Activated CD8-positive, alpha-beta T cell treated with anti-CD3 and anti-CD28 coated beads, Interleukin-2, amount 10 ng/mL, durations not matched to agents 7 days and 5 days (primary cell): Measurements from ENCODE around the gene SPHK1. TPM values are rescaled to one million over a fixed set of nuclear protein-coding genes. Genes with fewer than 3 reads are reported as not detected.

Experiments
- ATAC-seq: fragments of 150-1000 bp; cut with Tn5 transposase; one replicate; pipeline ENCODE4 v1.10.0; 2021; ENCODE audit warnings: moderate library complexity
- CTCF ChIA-PET: fragments of 350-600 bp; sonication (Branson Sonifier 250); formaldehyde crosslinking; loops from one replicate; lab custom pipeline; 2021; ENCODE audit warnings: antibody characterized with exemption; lab: Charles Lee
- POLR2A ChIA-PET: fragments of 350-600 bp; sonication (Branson Sonifier 250); formaldehyde crosslinking; loops from one replicate; lab custom pipeline; 2021; ENCODE audit warnings: antibody characterized with exemption; lab: Charles Lee
- DNase-seq: peaks from one replicate; pipeline ENCODE4 v3.0.0-alpha.2; 2020
- H3K27ac Mint-ChIP-seq: one replicate; pipeline ENCODE4 v1.8.0; 2021; ENCODE audit warnings: mild to moderate bottlenecking, mixed read lengths
- H3K27me3 Mint-ChIP-seq: one replicate; pipeline ENCODE4 v1.8.0; 2021; ENCODE audit warnings: low read depth, mixed read lengths
- H3K36me3 Mint-ChIP-seq: one replicate; pipeline ENCODE4 v1.8.0; 2021; ENCODE audit warnings: low read depth, mixed read lengths
- H3K4me1 Mint-ChIP-seq: one replicate; pipeline ENCODE4 v1.8.0; 2021; ENCODE audit warnings: low read depth, mixed read lengths
- H3K4me3 Mint-ChIP-seq: one replicate; pipeline ENCODE4 v1.8.0; 2021; ENCODE audit warnings: mild to moderate bottlenecking, mixed read lengths
- H3K9me3 Mint-ChIP-seq: one replicate; pipeline ENCODE4 v1.8.0; 2022; ENCODE audit warnings: mixed read lengths; ENCODE audit not compliant: insufficient read depth
- total RNA-seq, 2 experiments: library from RNA; stranded (reverse); gene quantifications; one replicate each; pipeline ENCODE4 v1.2.3, GENCODE V29; 2021

The SPHK1 gene
- total RNA-seq, 2 experiments from 2014 or later: 3.8 to 4.7 TPM

DNA sequence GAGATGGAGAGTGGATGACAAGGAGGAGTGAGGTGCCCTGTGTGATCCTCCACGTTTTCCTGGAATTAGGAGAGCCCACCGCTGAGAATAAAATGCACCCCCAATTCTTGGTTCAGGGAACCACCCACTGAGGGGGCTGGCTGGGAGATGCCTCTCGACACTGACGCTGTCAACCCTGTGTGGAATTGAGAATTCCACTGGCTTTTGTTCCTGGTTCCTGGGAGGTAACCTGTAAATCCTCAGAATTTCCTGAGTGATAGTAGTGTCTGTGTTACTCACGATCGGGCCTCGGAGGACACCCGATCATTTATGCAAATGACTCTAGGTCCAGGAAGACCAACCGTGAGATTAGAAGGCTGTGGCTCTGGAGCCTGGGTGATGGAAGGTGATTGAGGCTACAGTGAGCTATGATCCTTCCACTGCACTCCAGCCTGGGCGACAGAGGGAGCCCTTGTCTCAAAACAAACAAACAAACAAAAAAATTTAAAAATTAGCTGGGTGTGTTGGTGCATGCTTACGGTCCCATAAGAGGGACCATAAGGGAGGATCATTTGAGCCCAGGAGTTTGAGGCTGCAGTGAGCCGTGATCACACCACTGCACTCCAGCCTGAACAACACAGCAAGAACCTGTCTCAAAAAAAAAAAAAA lies 19.0 kb upstream of the SPHK1 start:
- Mint-ChIP-seq H3K27me3 (peaks cover 3% of the 10 kb centered on the region), H3K27ac (no peak overlapping the region), H3K9me3 (no peaks in the 10 kb centered on the region), H3K4me3 (no peak overlapping the region), H3K4me1 (no peaks in the 10 kb centered on the region), H3K36me3 (no peaks in the 10 kb centered on the region)
- DNase-seq (no peak), ATAC-seq (no peak)
- POLR2A ChIA-PET: interaction anchor here (0.7 kb wide), 2 partner anchors 11 to 175 kb away, joined by 3 read pairs; no protein-coding TSS in a partner anchor
- CTCF ChIA-PET: interaction anchor here (0.7 to 5.1 kb wide), 4 partner anchors 8 to 43 kb away, joined by 4 to 27 read pairs (median 11); partner anchors contain the start of gene SPHK1

DNA sequence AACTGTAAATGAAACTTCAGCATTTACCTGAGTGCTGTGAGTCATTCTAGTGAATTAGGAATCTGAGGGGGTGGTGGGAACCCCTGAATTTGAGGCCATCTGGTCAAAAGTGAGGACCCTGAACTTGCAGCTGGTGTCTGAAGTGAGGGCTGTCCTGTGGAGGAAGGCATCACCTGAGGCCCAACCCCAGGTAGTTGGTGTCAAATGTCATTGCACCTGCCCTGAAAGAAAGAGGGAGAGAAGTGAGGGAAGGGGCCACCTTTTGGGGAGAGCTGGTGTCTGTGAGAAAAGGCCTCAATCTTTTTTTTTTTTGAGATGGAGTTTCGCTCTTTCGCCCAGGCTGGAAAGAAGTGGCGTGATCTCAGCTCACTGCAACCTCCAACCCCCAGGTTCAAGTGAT lies 18.2 kb upstream of the SPHK1 start:
- no peak overlapping the region for H3K4me3 Mint-ChIP-seq
- no peak for ATAC-seq

DNA sequence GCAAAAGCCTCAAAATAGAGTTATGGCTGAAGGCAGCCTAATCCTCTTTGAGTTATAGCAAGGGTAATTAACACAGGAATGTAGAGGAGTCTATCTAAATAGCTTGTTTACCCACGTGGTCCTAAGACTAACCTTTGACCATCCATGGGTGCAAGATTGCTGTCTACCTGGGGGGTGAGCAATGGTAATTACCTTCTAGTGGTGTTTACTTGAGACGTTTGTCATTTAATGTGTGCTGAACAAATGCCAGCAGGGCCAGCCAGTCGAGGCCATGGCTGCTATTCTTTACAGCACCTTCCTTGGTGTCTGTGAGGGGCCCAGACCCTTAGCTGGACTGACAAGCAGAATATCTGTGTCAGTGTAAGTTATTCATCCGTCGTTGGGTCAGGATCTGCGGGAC lies 16.8 kb upstream of the SPHK1 start:
- Mint-ChIP-seq H3K27me3 (no peaks in the 10 kb centered on the region), H3K36me3 (no peaks in the 10 kb centered on the region), H3K9me3 (no peaks in the 10 kb centered on the region), H3K4me1 (no peaks in the 10 kb centered on the region), H3K4me3 (no peak overlapping the region), H3K27ac (no peak overlapping the region)
- CTCF ChIA-PET: no interaction called here
- POLR2A ChIA-PET: no interaction called here
- no peak for DNase-seq
- ATAC-seq: no peak

More for the DNA sequence above, 18.2 kb upstream of the SPHK1 start:
- H3K27ac Mint-ChIP-seq: no peak overlapping the region
- CTCF ChIA-PET: interaction anchor here (1.1 to 3.6 kb wide), 2 partner anchors 9 to 32 kb away, joined by 4 to 16 read pairs; no protein-coding TSS in a partner anchor
- no peaks in the 10 kb centered on the region for H3K36me3 Mint-ChIP-seq
- POLR2A ChIA-PET: no interaction called here
- no peaks in the 10 kb centered on the region for H3K9me3 Mint-ChIP-seq
- DNase-seq: no peak
- H3K27me3 Mint-ChIP-seq: peaks cover 3% of the 10 kb centered on the region
- no peaks in the 10 kb centered on the region for H3K4me1 Mint-ChIP-seq

DNA sequence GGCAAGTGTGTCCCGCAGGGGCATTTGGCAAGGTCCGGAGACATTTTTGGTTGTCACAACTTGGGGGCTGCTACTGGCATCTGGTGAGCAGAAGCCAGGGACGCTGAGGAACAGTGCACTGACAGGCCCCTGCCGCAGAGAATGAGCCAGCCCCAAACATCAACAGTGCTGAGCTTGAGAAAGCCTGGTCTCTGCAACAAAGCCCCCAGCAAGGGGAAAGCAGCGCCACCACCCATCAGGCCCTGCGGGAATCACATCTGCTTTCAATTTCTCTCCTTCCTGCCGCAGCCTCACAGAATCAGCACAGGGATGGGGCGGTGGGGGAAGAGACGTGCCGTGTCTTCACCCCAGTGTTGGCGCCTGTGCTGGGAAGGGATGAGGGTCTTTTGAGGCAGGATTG lies 15.9 kb upstream of the SPHK1 start:
- Mint-ChIP-seq H3K27me3 (no peaks in the 10 kb centered on the region), H3K4me1 (no peaks in the 10 kb centered on the region), H3K27ac (no peak overlapping the region), H3K4me3 (no peak overlapping the region), H3K36me3 (no peaks in the 10 kb centered on the region), H3K9me3 (no peaks in the 10 kb centered on the region)
- POLR2A ChIA-PET: no interaction called here
- DNase-seq: no peak
- CTCF ChIA-PET: no interaction called here
- ATAC-seq: no peak

DNA sequence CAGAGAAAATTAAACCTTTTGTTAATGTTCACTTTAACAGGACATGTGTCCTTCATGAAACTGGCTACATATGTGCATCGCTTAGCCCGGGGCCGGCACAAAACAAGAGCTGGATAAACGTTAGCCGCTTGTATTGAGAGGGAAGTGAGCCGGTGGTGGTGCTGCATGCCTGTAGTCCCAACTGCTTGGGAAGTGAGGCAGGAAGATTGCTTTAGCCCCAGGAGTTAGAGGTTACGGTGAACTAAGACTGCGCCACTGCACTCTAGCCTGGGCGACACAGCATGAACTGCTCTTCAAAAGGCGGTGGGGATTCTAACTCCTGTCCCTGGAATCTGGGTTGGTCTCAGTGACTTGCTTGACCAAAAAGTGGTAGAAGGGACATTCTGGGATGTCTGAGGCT lies 15.0 kb upstream of the SPHK1 start:
- ATAC-seq (no peak), DNase-seq (no peak)
- H3K36me3 Mint-ChIP-seq: no peaks in the 10 kb centered on the region
- no peaks in the 10 kb centered on the region for H3K9me3 Mint-ChIP-seq
- CTCF ChIA-PET: interaction anchor here (2.3 to 2.5 kb wide), 2 partner anchors 16 to 29 kb away, joined by 7 to 9 read pairs; no protein-coding TSS in a partner anchor
- no peak overlapping the region for H3K4me3 Mint-ChIP-seq
- no peaks in the 10 kb centered on the region for H3K4me1 Mint-ChIP-seq
- POLR2A ChIA-PET: no interaction called here
- no peaks in the 10 kb centered on the region for H3K27me3 Mint-ChIP-seq
- no peak overlapping the region for H3K27ac Mint-ChIP-seq

DNA sequence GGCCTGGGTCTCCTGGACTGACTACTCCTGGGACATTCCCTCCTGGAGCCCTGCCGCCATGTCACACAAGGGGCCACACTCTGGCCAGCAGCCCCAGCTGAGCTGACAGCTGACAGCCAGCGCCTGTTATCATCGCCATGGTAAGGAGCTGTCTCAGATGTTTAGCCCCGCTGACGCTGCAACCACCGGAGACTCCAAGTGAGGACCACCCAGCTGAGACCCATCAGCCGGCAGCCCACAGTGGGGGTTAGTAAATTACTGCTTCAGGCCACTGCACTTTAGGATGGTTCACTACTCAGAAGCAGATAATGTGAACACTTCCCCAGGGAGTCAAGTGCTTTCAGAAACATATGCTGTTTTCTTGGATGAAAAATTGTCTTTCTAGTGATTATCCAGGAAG lies 14.6 kb upstream of the SPHK1 start:
- POLR2A ChIA-PET: interaction anchor here (0.7 kb wide), 1 partner anchor 28 kb away, joined by 3 read pairs; no protein-coding TSS in a partner anchor

DNA sequence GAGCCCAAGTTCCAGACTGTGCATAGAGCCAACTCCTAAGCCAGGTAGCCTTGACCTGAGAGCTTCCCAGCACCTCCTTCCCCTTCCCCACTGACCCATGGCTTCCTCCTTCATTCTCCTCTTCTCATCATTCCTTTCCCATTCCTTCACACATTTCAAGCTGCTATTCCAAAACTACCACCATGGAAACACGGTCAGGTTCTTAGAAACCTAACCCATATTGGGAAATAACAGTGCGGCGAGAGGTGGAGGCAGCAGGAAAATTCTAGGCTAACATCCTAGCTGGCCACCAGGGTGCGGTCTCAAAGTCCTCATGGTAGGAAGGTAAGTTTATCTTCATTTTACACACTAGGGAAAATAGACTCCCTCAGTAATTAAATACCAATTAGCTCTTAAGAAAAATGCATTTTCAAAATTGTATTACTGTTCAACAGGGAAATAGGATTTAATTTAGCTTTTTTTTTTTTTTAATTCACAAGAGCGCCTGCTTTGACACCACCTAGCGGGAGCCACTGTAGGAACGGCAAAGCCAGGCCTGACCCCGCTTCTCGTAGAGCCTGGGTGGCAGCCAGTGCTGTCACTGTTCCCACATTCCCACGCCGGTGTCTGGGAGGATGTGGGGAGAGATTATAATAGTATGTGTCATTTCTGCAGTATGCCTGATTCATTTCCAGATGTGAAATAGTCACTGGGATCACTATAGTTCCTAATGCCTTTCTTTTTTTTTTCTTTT lies 14.0 kb upstream of the SPHK1 start:
- H3K36me3 Mint-ChIP-seq: no peaks in the 10 kb centered on the region
- no peaks in the 10 kb centered on the region for H3K9me3 Mint-ChIP-seq
- H3K4me3 Mint-ChIP-seq: no peak overlapping the region
- CTCF ChIA-PET: interaction anchor here (0.8 to 2.5 kb wide), 4 partner anchors 15 to 28 kb away, joined by 4 to 9 read pairs (median 6); partner anchors contain the start of gene PRPSAP1
- peaks cover 2% of the 10 kb centered on the region for H3K27me3 Mint-ChIP-seq
- POLR2A ChIA-PET: interaction anchor here (0.6 to 0.7 kb wide), 2 partner anchors 28 to 59 kb away, joined by 3 read pairs; no protein-coding TSS in a partner anchor
- ATAC-seq (no peak), DNase-seq (no peak)
- H3K4me1 Mint-ChIP-seq: no peaks in the 10 kb centered on the region
- no peak overlapping the region for H3K27ac Mint-ChIP-seq

More for the DNA sequence above, 14.6 kb upstream of the SPHK1 start:
- Mint-ChIP-seq H3K36me3 (no peaks in the 10 kb centered on the region), H3K9me3 (no peaks in the 10 kb centered on the region), H3K27me3 (no peaks in the 10 kb centered on the region), H3K4me1 (no peaks in the 10 kb centered on the region), H3K27ac (no peak overlapping the region), H3K4me3 (no peak overlapping the region)
- CTCF ChIA-PET: interaction anchor here (0.8 to 2.5 kb wide), 4 partner anchors 16 to 28 kb away, joined by 4 to 9 read pairs (median 6); partner anchors contain the start of gene PRPSAP1
- DNase-seq (no peak), ATAC-seq (no peak)

DNA sequence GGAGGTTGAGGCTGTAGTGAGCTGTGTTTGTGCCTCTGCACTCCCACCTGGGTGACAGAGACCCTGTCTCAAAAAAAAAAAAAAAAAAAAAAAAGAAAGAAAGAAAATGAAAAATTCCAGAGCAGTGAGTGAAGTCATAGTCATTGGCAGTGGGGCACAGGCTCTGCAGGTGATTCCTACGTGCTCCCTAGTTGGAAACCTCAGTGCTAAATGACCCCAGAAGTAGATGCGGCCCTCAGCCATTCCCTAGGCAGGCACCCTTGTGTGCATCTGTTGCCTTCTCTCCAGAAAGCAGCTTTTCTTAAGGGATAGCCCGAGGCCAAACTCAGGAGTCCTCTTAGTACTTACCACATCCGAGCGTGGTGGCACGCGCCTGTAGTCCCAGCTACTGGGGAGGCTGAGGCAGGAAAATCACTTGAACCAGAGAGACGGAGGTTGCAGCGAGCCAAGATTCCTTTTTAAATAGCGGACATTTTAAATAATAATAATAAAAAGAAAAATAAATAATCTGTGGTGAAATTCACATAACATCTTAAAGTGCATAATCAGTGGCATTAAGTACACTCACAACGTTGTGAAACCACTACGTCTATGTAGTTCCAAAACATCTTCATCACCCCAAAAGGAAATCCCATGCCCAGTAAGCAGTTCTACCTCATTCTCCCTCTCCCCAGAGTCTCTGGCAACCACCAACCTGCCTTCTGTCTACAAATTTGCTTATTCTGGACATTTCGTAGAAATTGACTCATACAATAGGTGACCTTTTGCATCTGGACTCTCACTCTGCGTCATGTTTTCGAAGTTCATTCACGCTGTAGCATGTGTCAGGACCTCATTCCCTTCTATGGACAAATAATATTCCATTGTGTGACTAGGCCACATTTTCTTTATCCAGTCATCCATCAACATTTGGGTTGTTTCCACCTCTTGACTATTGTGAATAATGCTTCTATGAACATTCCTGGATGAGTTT lies 12.5 kb upstream of the SPHK1 start:
- ATAC-seq (no peak), DNase-seq (no peak)
- H3K4me1 Mint-ChIP-seq: no peaks in the 10 kb centered on the region
- H3K9me3 Mint-ChIP-seq: no peaks in the 10 kb centered on the region
- H3K36me3 Mint-ChIP-seq: no peaks in the 10 kb centered on the region
- H3K27me3 Mint-ChIP-seq: peaks cover 3% of the 10 kb centered on the region
- no peak overlapping the region for H3K4me3 Mint-ChIP-seq
- POLR2A ChIA-PET: no interaction called here
- no peak overlapping the region for H3K27ac Mint-ChIP-seq
- CTCF ChIA-PET: interaction anchor here (2.5 kb wide), 1 partner anchor 14 kb away, joined by 9 read pairs; no protein-coding TSS in a partner anchor

DNA sequence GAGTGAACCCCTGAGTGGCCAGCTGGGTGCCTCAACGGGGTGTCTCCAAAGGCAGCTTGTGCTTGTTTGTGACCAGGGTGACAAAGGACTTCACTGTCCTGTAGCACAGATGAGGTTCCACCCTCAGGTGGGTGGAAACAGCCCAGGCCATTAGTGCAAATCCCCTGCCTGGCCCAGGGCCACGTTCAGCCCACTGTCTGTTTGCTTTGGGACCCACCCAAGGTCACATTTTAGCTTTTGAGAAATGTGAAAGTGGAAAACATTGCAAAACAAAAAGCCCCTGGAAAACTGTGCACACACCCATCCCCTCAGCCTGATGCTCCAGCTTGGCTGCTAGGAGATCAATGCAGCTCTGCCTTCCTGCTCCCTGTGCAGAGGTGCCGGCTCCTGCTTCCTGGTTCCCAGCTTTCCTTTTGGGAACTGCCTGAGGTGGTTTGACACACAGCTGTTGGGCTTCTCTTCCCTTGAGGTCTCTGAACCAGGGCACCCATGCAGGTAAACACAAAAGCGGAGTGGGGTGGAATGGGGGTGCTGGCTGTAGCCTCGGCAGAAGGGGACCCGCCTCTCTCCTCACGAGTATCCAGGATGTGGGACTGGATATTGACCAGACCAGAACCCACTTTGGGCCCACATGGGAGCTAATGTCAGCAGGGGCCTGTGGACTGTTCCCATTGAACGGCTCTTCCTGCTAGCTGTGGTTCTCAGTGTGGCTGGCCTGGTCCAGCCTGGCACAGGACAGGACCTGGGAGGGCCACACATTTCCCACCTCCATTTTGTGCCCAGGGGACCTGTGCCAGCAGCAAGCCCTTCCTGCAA lies 7.9 kb upstream of the SPHK1 start:
- no peaks in the 10 kb centered on the region for H3K9me3 Mint-ChIP-seq
- no peaks in the 10 kb centered on the region for H3K36me3 Mint-ChIP-seq
- ATAC-seq: no peak
- DNase-seq: no peak
- H3K27me3 Mint-ChIP-seq: peaks cover 3% of the 10 kb centered on the region
- CTCF ChIA-PET: interaction anchor here (0.8 to 1.6 kb wide), 4 partner anchors 9 to 49 kb away, joined by 3 to 8 read pairs (median 6); no protein-coding TSS in a partner anchor
- peaks cover 5% of the 10 kb centered on the region for H3K4me1 Mint-ChIP-seq
- no peak overlapping the region for H3K27ac Mint-ChIP-seq
- POLR2A ChIA-PET: interaction anchor here (0.8 to 1.1 kb wide), 2 partner anchors 9 to 12 kb away, joined by 3 to 5 read pairs; no protein-coding TSS in a partner anchor
- H3K4me3 Mint-ChIP-seq: no peak overlapping the region

DNA sequence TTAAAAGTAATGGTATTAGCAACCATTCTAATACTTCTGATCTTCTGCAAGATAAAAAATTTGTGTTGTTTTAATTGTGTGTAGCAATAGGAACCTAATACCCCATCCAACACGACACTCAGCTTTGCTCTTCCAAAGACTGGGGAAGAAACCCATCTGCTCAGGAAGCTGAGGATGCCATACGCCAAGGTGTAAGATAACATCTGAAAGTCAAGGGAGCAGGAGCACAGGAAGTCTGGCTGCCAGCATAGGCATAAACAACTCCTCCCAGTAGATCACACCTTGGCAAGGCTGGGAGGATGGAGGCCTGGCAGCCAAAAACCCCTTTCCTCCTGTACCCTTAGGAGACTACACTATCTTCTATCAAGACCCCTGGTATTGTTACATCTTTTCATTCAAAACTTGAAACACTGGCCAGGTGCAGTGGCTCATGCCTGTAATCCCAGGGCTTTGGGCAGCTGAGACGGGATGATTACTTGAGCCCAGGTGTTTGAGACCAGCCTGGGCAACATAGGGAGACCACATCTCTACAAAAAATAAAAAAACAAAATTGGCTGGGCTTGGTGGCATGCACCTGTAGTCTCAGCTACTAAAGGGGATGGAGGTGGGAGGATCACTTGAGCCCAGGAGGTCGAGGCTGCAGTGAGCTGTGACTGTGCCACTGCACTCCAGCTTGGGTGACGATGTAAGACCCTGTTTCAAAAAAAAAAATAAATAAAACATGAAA lies 5.7 kb upstream of the SPHK1 start:
- CTCF ChIA-PET: no interaction called here
- H3K4me3 Mint-ChIP-seq: no peak overlapping the region
- POLR2A ChIA-PET: interaction anchor here (0.6 kb wide), 1 partner anchor 331 kb away, joined by 6 read pairs; no protein-coding TSS in a partner anchor

More for the DNA sequence above, 5.7 kb upstream of the SPHK1 start:
- no peak for ATAC-seq
- Mint-ChIP-seq H3K27ac (no peak overlapping the region), H3K27me3 (peaks cover 3% of the 10 kb centered on the region), H3K4me1 (peaks cover 13% of the 10 kb centered on the region), H3K9me3 (no peaks in the 10 kb centered on the region), H3K36me3 (no peaks in the 10 kb centered on the region)
- DNase-seq: no peak
